NCI-H1105 (cell line): ENCODE measurements around the gene CHTF18.
"Not testable (repeated sequence)": the region's sequence is repeated elsewhere in the genome, so short reads cannot be mapped to it uniquely, and the experiment has no call there.

ENCODE experiments used
- DNase-seq: peaks from one replicate; lab custom pipeline; 2025; lab: John Stamatoyannopoulos, UW

The CHTF18 gene

DNA sequence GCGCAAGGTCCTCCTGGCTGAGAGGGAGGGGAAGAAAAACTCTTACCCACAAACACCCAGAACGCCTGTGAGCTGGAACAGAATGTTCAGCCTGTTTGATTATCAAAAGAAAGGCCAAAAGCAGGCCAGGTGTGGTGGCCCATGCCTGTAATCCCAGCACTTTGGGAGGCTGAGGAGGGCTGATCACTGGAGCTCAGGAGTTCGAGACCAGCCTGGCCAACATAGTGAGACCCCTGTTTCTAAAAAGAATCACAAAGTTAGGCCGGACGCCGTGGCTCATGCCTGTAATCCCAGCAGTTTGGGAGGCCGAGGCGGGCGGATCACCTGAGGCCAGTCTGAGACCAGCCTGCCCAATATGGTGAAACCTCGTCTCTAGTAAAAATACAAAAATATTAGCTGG, 12.1 kb upstream of the CHTF18 start:
- DNase-seq: not testable (repeated sequence)

DNA sequence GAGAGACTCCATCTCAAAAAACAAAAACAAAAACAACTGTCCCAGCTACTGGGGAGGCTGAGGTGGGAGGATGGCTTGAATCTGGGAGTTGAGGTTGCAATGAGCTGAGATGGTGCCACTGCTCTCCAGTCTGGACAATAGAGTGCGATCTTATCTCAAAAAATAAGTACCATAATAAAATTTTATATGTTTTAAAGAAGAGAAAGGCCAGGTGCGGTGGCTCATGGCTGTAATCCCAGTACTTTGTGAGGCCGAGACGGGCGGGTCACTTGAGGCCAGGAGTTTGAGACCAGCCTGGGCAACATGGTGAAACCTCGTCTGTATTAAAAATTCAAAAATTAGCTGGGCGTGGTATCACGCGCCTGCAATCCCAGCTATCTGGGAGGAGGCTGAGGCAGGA, 11.6 kb upstream of the CHTF18 start:
- DNase-seq: no peak

DNA sequence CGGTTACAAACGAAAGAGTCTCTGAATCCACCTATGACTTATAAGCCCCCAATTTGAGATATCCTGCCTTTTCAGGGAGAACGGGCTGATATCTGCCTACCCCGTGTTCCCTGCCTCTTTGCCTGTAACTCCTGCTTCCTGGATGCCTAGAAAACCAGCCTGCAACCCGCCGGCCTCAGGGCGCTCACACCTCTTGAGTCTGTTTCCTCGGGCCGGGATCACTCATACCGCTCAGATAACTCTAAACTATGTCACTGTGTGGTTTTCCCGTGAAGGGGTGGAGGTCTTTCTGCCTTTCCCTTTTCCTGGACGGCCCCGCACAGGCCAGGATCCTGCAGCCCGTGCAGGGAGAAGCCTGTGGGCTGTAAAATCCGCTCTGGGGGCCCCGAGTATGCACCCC, 10.6 kb upstream of the CHTF18 start:
- no peak for DNase-seq

DNA sequence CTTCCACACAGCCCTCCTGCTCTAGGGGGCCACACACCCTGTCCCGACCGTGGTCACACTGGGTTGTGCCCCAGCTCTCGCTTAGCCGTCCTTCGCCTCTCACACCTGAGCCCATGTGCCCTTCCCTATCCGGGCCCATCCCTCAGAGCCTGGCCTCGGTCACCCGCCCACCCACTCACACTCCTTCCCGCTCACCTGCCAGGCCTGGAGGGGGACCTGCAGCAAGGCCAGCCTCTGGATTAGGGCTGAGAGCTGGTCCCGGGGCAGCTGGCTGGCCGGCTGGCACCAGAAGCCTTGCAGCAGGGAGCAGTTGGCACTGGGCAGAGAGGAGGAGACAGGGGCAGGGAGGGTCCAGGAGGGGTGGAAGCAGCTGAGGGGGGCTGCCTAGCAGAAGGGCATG, 10.0 kb upstream of the CHTF18 start:
- DNase-seq: no peak

DNA sequence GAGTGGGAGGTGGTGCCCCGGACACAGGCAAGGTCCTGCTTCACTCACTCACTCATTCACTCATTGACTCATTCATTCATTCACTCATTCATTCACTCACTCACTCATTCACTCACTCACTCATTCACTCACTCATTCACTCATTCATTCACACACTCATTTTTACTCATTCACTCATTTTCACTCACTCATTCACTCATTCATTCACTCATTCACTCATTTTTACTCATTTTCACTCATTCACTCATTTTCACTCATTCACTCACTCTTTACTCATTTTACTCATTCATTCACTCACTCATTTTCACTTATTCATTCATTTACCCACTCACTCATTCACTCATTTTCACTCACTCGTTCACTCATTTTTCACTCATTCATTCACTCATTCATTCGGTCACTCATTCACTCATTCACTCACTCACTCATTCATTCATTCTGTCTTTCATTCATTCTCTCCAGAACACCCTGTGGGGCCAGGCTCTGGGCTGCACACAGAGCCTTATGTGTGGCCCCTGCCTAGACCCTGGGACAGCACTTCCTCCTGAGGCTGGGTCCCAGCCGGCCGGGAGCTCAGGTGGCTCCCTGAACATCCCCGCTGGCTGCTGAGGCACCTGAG, 9.4 kb upstream of the CHTF18 start:
- no peak for DNase-seq

DNA sequence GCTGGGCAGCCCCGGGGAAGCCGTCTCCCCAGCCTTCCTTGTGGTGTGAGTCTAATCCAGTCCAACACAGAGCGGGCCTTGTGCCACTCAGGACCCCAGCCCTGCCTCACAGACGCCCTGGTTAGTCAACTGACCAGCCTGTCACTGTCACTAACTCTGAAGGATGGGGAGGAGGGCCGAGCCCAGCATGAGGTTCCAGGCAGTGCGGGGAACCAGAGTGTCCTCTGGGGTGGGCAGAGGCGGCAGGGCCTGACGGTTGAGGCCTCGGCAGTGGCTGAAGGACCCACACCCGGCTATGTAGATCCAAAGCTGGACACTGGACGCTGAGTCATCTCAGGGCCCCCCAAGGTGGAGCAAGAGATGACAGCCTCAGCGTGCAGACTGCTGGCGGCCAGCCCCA, 8.9 kb upstream of the CHTF18 start:
- no peak for DNase-seq

DNA sequence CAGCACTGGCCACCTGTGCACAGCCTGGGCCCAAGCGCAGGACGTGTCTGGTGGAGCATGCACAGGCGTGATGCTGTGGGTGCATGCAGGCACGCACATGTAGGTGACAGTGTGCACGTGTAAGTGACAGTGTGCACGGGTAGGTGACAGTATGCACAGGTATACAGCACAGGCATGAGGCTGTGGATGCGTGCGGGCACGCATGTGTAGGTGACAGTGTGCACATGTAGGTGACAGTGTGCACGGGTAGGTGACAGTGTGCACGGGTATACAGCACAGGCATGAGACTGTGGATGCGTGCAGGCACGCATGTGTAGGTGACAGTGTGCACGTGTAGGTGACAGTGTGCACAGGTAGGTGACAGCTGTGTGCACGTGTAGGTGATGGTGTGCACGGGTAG, 8.1 kb upstream of the CHTF18 start:
- no peak for DNase-seq

DNA sequence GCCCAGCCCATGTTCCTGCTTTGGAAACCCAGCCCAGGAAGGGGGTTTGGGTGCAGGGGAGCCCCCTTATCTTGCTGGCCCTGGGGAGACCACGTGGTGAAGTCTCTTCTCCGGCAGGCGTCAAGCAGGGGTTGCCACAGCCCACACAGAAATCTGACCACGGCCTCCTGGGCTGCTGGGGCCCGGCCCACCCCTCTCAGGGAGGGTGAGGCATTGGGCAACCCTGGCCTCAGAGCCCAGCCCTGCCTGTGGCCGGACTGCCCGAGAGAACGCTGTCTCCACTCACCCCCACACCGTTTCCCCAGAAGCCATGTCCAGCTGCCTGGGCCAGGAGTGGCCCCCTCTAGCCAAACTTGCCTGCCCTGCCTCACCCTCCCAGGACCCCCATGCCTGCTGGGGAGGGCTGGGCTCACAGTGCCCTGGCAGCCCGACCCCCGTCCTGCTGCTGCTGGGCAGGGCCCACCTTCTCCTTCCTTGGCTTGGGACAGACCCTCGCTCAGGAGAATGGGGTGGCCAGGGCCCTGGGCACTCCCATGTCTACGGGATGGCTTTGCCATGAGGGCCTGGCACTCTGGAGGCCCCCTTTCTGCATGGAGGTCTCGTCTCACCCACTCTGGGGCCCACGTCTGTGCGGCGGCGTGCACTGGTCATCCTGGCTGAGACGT, 6.9 kb upstream of the CHTF18 start:
- no peak for DNase-seq

DNA sequence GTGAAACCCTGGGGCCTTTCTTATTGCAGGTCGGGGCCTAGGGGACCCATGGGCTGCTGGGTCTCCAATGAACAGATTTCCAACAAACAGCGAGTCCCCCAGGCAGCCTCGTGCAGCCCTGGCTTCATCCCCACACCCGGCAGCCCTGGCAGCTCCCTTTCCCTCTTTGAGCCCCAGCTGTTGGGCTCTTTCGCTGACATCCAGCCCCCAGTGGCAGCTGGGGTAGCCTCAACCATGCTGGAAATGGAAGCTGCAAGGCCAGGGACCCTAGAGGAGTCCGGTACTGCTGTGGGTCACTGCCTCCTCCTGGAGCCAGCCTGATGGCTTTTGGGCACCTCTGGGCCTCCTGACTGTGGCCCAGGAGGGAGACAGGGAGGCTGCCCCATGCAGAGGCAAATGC, 6.2 kb upstream of the CHTF18 start:
- no peak for DNase-seq

DNA sequence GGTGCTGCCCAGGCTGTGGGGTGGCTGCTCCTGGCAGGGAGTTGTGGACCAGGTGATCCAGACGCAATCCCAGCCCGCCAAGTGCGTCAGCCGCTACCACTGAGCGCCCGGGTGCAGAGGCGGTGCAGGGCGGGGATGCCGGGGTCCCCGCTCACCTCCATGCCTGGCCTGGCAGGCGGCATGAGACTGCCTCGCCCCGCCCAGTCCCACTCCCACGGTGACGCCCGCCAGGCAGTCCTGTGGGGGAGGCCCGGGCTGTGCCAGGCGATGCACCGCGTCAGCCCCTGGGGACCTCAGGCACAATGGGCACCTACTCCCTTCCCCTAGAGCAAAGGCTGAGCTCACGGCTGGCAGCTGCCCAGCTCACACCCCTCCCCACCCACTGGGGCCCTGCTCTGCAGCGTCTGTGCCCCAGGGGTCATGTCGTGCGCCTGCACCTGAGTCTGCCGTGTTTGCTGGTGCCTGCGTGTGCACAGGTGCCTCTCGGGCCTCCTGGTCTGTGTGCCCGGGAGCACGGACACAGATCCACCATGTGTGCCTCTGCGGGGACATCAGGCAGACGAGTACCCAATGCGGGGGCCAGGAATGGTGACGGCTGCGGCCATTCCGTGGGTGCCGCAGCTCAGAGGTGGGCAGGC, 5.5 kb upstream of the CHTF18 start:
- peak; percentile 60 for DNase-seq

DNA sequence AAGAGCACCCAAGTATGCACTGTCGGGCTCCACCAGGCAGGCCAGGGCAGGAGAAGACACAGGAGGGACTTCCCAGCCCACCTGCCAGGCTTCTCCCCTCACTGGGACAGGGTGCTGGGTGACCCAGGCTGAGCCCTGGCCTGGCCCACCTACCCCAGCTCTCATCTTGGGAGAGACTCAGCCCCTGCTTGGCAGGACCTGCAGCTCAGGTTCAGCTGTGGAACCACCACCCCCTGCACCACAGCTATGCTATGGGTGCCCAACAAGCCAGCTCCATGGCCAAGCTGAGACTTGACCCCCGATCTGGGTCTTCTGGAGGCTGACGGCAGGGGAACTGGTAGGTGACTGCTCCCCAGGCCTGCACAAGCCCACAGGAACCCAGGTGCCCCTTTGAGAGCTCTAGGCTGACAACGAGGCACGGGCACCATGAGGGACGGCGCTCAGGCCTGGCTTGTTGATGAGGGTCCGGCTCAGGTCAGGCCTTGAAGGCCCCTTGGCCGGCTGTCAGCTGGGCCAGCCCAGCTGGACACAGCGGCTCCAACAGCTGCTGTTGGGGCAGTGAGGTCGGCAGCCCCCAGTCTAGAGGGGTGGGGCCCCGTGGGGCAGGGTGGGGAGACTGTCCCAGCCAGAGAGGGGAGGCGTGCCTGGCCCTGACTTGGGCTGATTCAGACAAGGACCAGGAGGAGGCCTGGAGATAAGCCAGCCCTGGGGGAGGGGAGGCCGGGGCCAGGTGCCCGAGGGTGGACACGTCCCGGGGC, 4.8 kb upstream of the CHTF18 start:
- no peak for DNase-seq

DNA sequence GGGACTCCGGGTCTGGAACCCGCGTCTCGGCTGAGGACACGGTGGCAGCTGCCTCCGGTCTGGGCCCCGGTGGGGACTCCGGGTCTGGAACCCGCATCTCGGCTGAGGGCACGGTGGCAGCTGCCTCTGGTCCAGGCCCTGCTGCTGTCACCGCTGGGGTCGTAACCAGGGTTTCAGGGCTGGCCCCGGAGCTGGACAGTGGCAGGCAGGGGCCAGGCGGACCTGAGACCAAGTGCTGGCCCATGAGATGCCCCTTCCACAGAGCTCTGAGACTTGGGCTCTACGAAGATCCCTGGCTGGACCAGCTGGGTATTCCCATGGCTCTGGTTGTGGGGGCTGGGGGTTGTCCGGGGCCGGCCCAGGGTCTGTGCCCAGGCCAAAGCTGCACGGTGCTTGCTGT, 4.0 kb upstream of the CHTF18 start:
- no peak for DNase-seq

DNA sequence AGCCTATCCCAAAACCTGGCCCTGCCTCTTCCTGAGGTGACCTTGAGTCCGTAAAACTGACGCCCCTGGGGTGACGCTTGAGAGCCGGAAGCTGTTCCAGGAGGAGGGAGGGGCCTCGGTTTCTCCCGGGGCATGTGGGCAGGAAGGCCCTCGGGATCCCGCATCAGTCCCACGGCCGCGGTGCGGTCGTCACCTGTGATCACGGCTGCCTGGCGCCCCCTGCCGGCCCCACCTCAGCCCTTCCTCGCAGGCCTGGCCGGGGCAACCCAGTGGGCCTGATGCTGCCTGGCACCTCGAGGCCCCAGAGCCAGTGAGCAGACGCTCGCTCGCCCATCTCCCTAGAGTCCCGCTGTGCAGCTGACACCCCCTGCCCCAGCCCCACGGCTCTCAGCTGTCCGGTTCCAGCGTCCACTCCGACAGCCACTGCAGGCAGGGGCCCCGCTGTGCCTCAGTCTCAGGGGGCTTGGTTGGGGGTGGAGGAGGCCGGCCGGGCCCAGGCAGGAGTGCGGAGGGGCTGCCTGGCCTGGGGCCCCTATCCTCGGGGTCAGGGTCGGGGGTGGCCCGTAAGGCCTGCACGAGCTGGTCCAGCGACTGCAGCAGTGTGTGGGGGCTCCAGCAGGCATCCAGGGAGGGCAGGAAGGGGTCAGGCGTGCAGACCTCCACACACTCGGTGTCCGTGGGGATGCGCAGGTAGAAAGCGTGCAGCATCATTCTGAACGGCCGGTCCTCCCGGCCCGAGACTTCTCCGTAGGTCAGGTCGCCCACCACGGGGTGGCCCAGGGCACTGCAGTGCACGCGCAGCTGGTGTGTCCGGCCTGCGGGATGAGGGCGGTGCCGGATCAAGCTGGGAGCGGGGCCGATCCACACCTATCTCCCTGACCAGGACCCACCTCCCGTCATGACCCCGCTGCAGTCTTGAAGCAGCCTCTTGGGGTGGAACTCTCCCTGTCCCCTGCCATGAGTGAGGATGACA, 2.6 kb upstream of the CHTF18 start:
- DNase-seq: no peak

DNA sequence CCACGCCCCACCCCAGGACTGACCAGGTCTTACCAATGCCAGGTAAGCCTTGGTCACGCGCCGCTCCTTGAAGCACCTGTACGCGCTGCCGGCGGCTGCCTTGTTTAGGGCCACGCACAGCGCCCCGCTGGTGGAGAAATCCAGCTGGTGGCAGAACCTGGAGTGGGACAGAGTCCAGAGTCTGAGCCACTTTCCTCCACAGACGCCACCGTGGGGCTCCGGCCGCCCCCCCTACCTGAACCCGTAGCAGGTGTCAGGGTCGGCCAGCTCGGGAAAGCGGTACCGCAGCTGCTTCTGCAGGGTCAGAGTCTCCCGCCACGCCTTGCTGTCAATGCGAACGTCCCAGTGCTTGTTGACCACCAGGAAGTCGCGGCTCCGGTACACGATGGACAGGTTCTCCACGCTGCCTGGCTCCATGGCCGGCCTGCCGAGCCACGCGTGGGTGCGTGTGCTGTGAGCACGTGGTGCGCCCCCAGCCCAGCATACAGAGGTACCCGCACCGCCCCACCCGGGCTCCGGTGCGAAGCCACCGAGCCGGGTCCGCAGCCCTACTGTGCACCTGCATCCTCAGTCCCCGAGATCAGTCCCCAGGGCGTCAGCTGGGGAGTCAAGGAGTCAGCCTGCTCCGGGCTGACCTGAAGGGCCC, 976 bp upstream of the CHTF18 start:
- DNase-seq: no peak

DNA sequence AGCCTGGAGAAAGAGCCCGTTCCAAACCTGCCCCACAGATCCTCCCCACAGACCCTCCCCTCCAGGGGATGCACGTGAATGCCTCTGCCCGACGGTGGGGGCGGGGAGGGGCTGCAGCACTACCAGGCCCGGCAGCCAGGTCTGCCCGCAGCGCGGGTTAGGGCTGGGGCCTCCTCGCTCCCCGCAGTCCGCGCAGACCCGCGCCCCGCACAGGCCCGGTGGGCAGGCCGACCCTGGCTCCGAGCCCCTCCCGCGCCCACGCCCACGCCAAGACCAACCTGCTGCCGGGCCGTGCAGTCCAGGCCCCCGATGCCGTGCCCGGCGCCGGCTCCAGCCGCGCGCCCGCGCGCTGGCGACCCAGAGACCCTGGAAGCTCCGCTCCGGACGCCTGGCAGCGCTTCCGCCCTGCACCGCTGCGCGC, 432 bp upstream of the CHTF18 start, which contains the start of gene RPUSD1:
Gene RPUSD1, minus strand, starts transcription at position 404 of the 421 bp plus-strand sequence. CDS start 644 bp downstream, outside the sequence.
- no peak for DNase-seq

DNA sequence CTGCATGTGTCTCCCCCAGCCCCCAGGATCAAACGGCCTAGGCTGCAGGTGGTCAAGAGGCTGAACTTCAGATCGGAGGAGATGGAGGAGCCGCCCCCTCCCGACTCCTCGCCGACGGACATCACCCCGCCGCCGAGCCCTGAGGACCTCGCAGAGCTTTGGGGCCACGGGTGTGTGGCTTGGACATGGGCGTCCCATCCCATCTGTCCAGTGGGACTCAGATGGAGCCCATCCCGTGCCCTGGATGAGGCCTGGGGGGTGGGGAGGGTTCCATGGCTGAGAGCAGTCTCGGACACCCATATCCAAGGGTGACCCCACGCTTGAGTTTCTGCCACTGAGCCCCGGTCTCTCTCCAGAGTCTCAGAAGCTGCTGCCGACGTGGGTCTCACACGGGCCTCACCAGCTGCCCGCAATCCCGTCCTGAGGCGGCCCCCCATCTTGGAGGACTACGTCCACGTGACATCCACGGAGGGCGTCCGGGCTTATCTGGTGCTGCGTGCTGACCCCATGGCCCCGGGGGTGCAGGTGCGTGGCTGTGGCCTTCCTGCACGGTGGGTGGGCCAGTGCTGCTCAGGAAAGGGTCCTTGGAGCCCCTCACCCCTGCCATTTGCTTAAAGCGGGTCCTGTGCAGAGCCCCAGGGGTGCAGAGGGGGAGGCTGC, 901 bp downstream of the CHTF18 start:
- DNase-seq: no peak

DNA sequence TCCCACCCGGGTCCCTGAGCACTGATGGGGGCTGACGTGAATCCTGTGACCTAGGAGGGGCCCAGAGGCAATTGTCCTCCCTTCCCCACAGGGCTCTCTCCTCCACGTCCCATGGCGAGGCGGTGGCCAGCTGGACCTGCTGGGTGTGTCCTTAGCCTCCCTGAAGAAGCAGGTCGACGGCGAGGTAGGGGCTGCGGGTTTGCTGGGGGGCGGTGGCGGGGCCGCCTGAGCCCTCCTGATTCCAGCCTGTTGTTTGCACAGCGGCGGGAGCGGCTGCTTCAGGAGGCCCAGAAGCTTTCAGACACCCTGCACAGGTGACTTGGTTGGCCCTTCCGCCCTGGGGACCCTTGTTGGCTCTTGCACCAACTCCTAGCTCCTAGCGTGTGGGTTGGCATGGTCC, 1.7 kb downstream of the CHTF18 start:
- no peak for DNase-seq

DNA sequence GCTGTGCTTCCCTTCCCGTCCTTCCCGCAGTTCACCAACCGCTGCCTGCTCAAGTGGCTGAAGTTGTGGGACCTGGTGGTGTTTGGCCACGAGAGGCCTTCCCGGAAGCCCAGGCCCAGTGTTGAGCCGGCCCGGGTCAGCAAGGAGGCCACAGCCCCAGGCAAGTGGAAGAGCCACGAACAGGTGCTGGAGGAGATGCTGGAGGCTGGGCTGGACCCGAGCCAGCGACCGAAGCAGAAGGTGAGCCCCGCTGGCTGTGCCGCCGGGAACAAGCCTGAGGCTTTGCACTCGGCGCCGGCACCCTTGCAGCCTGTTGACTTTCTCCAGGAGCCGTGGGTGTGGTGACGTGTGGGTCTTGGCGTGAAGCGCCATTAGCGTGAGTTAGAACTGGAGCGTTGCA, 2.7 kb downstream of the CHTF18 start:
- DNase-seq: no peak

DNA sequence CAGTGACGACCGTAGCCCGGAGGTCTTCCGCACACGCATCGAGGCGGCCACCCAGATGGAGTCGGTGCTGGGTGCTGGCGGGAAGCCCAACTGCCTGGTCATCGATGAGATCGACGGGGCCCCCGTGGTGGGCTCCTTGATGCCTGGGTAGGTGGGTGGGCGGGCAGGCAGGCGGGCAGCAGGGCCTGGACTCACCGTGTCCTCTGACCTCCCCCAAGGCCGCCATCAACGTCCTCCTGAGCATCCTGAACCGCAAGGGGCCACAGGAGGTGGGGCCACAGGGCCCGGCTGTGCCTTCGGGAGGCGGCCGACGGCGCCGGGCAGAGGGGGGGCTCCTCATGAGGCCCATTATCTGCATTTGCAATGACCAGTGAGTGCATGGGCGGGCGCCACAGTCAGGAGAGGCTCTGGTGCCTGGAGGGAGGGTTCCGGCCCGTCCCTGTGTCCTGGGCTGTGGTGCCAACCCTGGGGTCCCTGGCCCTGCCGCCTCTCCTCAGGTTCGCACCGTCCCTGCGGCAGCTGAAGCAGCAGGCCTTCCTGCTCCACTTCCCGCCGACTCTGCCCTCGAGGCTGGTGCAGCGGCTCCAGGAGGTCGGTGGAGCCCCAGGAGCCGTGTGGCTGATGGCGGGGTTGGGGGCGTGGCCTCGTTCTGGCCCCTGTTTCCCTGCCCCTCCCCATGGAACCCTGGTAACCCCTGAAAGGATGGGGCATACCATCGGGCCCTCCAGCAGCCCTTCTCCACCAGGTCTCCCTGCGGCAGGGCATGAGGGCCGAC, 4.0 kb downstream of the CHTF18 start:
- no peak for DNase-seq

DNA sequence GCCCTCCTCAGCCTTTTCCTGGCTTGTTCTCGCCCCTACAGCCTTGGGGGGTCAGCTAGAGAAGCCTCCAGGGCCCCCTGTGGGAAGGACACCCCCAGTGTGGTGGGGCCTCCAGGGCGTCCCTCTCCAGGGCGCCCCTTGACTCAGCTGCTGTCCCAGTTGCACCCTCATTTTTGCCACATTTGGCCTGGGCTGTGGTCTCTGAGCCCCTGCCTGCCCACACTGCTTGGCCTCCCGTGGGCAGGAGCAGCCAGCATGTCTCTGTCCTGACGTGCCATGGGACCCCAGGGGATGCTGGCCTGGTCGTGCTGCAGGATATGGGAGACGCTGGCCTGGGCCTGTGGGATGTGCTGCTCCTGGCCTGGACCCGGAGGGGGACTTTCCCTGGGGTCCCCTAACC, 5.0 kb downstream of the CHTF18 start:
- no peak for DNase-seq
